Vagina (tissue), 2 donors: ENCODE data around the gene MEOX1. TPM values are rescaled to one million over a fixed set of nuclear protein-coding genes. Genes with fewer than 3 reads are reported as not detected.

Source experiments
- DNase-seq, 2 donors: peaks; one replicate each; pipeline ENCODE4 v3.0.0-alpha.2; 2017; ENCODE audit errors: extremely low spot score in 2 of 2
- H3K27ac ChIP-seq: fragments of 200-600 bp; sonication (generic); one replicate; pipeline ENCODE4 v1.5.1; 2019
- H3K27me3 ChIP-seq: fragments of 200-600 bp; sonication (generic); one replicate; pipeline ENCODE4 v1.5.1; 2019
- H3K36me3 ChIP-seq, 2 donors: fragments of 200-600 bp; sonication (generic); one replicate each; pipeline ENCODE4 v1.5.1; 2017 to 2019
- H3K4me1 ChIP-seq: fragments of 200-600 bp; sonication (generic); one replicate; pipeline ENCODE4 v1.5.1; 2019
- H3K4me3 ChIP-seq, 2 donors: fragments of 200-600 bp; sonication (generic); 1 replicate in 1 of 2; 2 replicates in 1 of 2; pipeline ENCODE4 v1.5.1; 2016 to 2019
- H3K9me3 ChIP-seq: fragments of 200-600 bp; sonication (generic); one replicate; pipeline ENCODE4 v1.5.1; 2019
- POLR2A ChIP-seq, 2 donors: fragments of 450-650 bp; IDR thresholded peaks; one replicate each; pipeline ENCODE4 v1.6.1; 2017; ENCODE audit warnings: antibody characterized with exemption in 2 of 2, mild to moderate bottlenecking in 2 of 2, moderate library complexity in 2 of 2
- POLR2AphosphoS5 ChIP-seq, 2 donors: sonication (generic); formaldehyde crosslinking; IDR thresholded peaks; one replicate each; pipeline ENCODE4 v1.9.0; 2017; ENCODE audit warnings: antibody characterized with exemption in 2 of 2, mild to moderate bottlenecking in 2 of 2, low read depth in 1 of 2; ENCODE audit not compliant: insufficient read depth in 1 of 2
- intact Hi-C: fragments of 100-400 bp; cut with DNase I; formaldehyde crosslinking; loops from one replicate; pipeline ENCODE4 v1.15.1; 2023
- total RNA-seq: library from RNA; depleted of rRNA; stranded (reverse); fragments of >200 nt; gene quantifications from one replicate; pipeline ENCODE4 v1.2.3, GENCODE V29; 2016
- TF ChIP-seq, protein P1 (sequence below), 3 experiments: fragments of 450-650 bp in 2 of 3; fragments of 200-600 bp in 1 of 3; sonication (generic) in 1 of 3; IDR thresholded peaks; one replicate each; pipeline ENCODE4 v1.5.1; 2017 to 2019; ENCODE audit warnings: antibody characterized with exemption in 3 of 3, mild to moderate bottlenecking in 2 of 3, moderate library complexity in 2 of 3

Gene MEOX1
- total RNA-seq, 1 donor from 2014 or later: 4.7 TPM

GRCh38 chr17:43636426-43636825, 25.3 kb downstream of the MEOX1 start:
- Histone ChIP-seq H3K27me3 (no peaks in the 10 kb centered on the region), H3K4me1 (peaks cover 14% of the 10 kb centered on the region), H3K4me3 (no peak overlapping the region), H3K36me3 (no peaks in the 10 kb centered on the region), H3K9me3 (no peaks in the 10 kb centered on the region), H3K27ac (no peak overlapping the region)
- intact Hi-C loops: no loop called here
- TF ChIP-seq, protein P1, sequence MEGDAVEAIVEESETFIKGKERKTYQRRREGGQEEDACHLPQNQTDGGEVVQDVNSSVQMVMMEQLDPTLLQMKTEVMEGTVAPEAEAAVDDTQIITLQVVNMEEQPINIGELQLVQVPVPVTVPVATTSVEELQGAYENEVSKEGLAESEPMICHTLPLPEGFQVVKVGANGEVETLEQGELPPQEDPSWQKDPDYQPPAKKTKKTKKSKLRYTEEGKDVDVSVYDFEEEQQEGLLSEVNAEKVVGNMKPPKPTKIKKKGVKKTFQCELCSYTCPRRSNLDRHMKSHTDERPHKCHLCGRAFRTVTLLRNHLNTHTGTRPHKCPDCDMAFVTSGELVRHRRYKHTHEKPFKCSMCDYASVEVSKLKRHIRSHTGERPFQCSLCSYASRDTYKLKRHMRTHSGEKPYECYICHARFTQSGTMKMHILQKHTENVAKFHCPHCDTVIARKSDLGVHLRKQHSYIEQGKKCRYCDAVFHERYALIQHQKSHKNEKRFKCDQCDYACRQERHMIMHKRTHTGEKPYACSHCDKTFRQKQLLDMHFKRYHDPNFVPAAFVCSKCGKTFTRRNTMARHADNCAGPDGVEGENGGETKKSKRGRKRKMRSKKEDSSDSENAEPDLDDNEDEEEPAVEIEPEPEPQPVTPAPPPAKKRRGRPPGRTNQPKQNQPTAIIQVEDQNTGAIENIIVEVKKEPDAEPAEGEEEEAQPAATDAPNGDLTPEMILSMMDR (IDR thresholded peaks at IDR 0.05): no peak
- TF ChIP-seq POLR2A (IDR thresholded peaks at IDR 0.05) (no peak), POLR2AphosphoS5 (IDR thresholded peaks at IDR 0.05; ENCODE audit: insufficient read depth in 1 of 2, low read depth in 1 of 2) (no peak)
- DNase-seq: no peak

- no peak for DNase-seq
- intact Hi-C loops: no loop called here
These were observed 27.1 kb downstream of the MEOX1 start for GRCh38 chr17:43634591-43635125.

DNA sequence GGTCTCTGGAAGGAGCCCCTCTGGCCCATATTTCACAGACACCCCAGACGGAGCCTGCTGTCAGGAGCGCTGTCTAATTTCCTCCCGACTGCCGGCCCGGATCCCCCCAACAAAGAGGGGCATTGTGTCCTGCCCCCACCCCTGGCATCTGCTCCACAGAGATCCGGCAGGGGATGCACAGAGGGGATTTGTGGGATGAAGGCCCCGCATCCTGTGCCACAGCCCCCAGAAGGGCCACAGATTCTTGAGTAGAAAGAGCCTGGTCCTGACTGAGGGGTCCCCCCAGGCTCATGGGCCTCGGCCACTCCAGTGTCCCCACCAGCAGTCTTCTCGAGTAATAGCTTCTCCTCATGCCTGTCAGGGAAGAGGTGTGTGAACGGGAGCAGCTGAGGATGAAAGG, 29.5 kb downstream of the MEOX1 start:
- Histone ChIP-seq H3K4me1 (peaks cover 14% of the 10 kb centered on the region), H3K27ac (no peak overlapping the region), H3K4me3 (no peak overlapping the region), H3K27me3 (no peaks in the 10 kb centered on the region), H3K36me3 (no peaks in the 10 kb centered on the region), H3K9me3 (no peaks in the 10 kb centered on the region)
- no peak for DNase-seq
- TF ChIP-seq, protein P1 (IDR thresholded peaks at IDR 0.05): no peak
- TF ChIP-seq POLR2A (IDR thresholded peaks at IDR 0.05) (no peak), POLR2AphosphoS5 (IDR thresholded peaks at IDR 0.05; ENCODE audit: insufficient read depth in 1 of 2, low read depth in 1 of 2) (no peak)
- intact Hi-C loops: no loop called here

More at GRCh38 chr17:43634591-43635125, 27.1 kb downstream of the MEOX1 start:
- peaks cover 14% of the 10 kb centered on the region for H3K4me1 ChIP-seq
- H3K27me3 ChIP-seq: no peaks in the 10 kb centered on the region
- no peaks in the 10 kb centered on the region for H3K36me3 ChIP-seq
- H3K27ac ChIP-seq: no peak overlapping the region
- TF ChIP-seq POLR2AphosphoS5 (IDR thresholded peaks at IDR 0.05; ENCODE audit: insufficient read depth in 1 of 2, low read depth in 1 of 2) (no peak), POLR2A (IDR thresholded peaks at IDR 0.05) (no peak)
- TF ChIP-seq, protein P1 (IDR thresholded peaks at IDR 0.05): no peak
- H3K4me3 ChIP-seq: no peak overlapping the region
- H3K9me3 ChIP-seq: no peaks in the 10 kb centered on the region

- no peak for DNase-seq
- no peaks in the 10 kb centered on the region for H3K9me3 ChIP-seq
- no peaks in the 10 kb centered on the region for H3K36me3 ChIP-seq
- no peak overlapping the region for H3K4me3 ChIP-seq
- intact Hi-C loops: no loop called here
- H3K27ac ChIP-seq: no peak overlapping the region
- peaks cover 14% of the 10 kb centered on the region for H3K4me1 ChIP-seq
- H3K27me3 ChIP-seq: no peaks in the 10 kb centered on the region
- TF ChIP-seq POLR2AphosphoS5 (IDR thresholded peaks at IDR 0.05; ENCODE audit: insufficient read depth in 1 of 2, low read depth in 1 of 2) (no peak), POLR2A (IDR thresholded peaks at IDR 0.05) (no peak)
- TF ChIP-seq, protein P1 (IDR thresholded peaks at IDR 0.05): no peak
These were observed 30.3 kb downstream of the MEOX1 start for GRCh38 chr17:43631429-43631828.

DNA sequence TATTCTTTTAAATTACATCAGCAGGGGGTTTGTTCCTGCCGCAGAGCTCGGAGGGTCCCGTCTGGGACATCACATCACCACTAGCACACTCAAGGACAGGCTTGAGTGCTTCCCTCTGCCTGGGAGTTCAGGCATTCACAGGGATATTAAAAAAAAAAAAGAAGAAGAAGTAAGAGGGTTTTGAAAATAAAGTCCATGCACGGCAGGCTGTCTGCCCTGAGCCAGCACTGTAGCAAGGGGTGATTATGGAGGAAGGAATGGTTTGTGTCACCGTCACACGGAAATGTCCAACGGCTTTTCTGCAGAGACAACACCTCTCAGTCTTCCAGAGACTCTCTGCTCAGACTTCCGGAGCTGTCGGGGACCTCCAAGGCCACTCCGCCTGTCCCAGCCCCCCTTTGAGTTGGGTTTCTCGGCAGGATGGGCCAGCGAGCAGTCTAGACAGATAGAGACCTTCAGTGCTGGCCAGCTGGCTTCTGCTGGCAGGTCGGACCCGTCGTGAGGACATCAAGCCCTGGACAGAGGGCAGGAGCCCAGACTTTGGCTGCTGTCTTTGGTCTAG, 33.6 kb downstream of the MEOX1 start:
- no peaks in the 10 kb centered on the region for H3K27me3 ChIP-seq
- intact Hi-C loops: no loop called here
- no peaks in the 10 kb centered on the region for H3K4me1 ChIP-seq
- no peaks in the 10 kb centered on the region for H3K36me3 ChIP-seq
- no peak overlapping the region for H3K4me3 ChIP-seq
- TF ChIP-seq POLR2AphosphoS5 (IDR thresholded peaks at IDR 0.05; ENCODE audit: insufficient read depth in 1 of 2, low read depth in 1 of 2): no peak
- TF ChIP-seq POLR2A (IDR thresholded peaks at IDR 0.05): no peak
- no peak overlapping the region for H3K27ac ChIP-seq
- DNase-seq: no peak
- H3K9me3 ChIP-seq: no peaks in the 10 kb centered on the region
